ENCODE measurements around the gene ADAMTS16. TPM values are rescaled to one million over a fixed set of nuclear protein-coding genes. Genes with fewer than 3 reads are reported as not detected.
A peak's percentile ranks its signal among the peaks of the same experiment; 100 is the strongest.

The ADAMTS16 gene
- total RNA-seq, 2 experiments from 2014 or later: not detected

GRCh38 chr5:5331848-5332247 lies 191.7 kb downstream of the ADAMTS16 start:
- Mint-ChIP-seq H3K36me3 (ENCODE audit: low read depth) (no peaks in the 10 kb centered on the region), H3K27me3 (no peaks in the 10 kb centered on the region), H3K4me1 (no peaks in the 10 kb centered on the region), H3K9me3 (peaks cover 14% of the 10 kb centered on the region), H3K27ac (no peak overlapping the region), H3K4me3 (no peak overlapping the region)
- ChIA-PET CTCF (no interaction called here), POLR2A (no interaction called here)
- no peak for DNase-seq

DNA sequence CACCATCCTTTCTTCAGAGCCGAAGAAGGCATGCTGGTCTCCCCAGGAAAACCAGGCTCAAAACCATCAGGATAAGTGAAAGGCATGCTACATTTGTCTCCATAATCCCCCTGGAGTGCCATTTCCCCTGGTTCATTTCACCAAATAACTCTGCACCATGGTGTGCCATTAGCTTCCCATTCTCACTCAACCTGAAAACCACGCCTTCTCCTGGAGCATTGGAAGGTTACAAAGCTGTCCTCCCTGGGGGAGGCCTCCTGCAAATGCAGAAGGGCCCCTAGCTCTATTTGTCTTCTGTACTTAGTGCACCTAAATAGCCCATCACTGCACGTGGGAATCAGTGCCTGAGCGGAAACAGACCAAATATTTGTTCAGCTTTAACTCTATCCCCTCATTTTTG lies 192.2 kb downstream of the ADAMTS16 start:
- H3K36me3 Mint-ChIP-seq (ENCODE audit: low read depth): no peaks in the 10 kb centered on the region
- no peak overlapping the region for H3K27ac Mint-ChIP-seq
- H3K9me3 Mint-ChIP-seq: peaks cover 12% of the 10 kb centered on the region
- no peak overlapping the region for H3K4me3 Mint-ChIP-seq
- DNase-seq: no peak
- H3K4me1 Mint-ChIP-seq: no peaks in the 10 kb centered on the region
- ChIA-PET CTCF (no interaction called here), POLR2A (no interaction called here)
- H3K27me3 Mint-ChIP-seq: no peaks in the 10 kb centered on the region

GRCh38 chr5:5335107-5335506 lies 195.0 kb downstream of the ADAMTS16 start:
- Mint-ChIP-seq H3K36me3 (ENCODE audit: low read depth) (no peaks in the 10 kb centered on the region), H3K27ac (no peak overlapping the region), H3K4me1 (no peaks in the 10 kb centered on the region), H3K4me3 (no peak overlapping the region), H3K9me3 (peaks cover 3% of the 10 kb centered on the region), H3K27me3 (no peaks in the 10 kb centered on the region)
- ChIA-PET CTCF (no interaction called here), POLR2A (no interaction called here)
- no peak for DNase-seq

DNA sequence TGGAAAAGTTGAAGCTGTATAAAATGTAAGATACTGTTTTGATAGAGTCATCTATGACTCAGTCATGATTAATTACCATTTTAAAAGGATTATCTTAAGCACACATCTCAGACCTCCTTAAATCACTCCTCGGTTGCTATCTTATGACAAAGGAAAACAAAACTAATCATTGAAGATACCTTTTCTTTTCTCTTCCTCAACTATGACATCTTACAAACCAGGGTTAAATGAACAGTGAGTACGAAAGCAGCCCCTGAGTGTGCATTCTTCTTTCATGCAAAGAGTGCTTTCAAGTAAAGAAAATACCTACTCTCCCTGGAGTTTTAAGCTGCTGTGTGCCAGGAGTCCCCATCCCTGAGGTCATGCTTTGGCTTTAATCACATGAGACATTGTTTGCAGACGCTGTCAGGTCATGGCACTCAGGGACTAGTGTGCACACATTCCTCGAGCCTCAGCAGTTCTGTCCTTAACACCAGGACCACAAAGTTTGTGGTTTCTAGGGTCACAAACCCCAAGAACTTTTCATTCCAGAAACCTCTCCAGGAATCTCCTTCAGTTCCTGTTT lies 195.7 kb downstream of the ADAMTS16 start:
- ChIA-PET POLR2A (no interaction called here), CTCF (no interaction called here)
- no peaks in the 10 kb centered on the region for H3K36me3 Mint-ChIP-seq (ENCODE audit: low read depth)
- no peaks in the 10 kb centered on the region for H3K27me3 Mint-ChIP-seq
- H3K4me1 Mint-ChIP-seq: no peaks in the 10 kb centered on the region
- no peak overlapping the region for H3K27ac Mint-ChIP-seq
- H3K9me3 Mint-ChIP-seq: peaks cover 3% of the 10 kb centered on the region
- H3K4me3 Mint-ChIP-seq: no peak overlapping the region
- no peak for DNase-seq

DNA sequence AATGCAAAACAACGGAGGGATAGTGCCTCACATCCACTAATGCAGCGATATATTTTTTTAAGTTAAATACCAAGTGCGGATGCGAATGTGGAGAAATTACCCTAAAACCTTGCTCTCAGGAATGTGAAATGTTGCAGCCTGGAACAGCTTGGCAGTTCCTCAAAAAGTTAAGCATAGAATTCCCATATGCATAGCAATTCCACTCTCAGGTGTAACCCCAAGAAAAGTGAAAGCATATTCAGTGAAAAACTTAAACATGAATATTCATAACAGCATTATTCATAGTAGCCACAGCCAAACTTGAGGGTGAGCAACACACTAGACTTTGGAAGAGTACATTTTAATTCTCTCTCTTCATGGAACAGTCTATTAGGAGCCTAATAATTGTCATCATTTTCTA lies 199.1 kb downstream of the ADAMTS16 start:
- H3K4me1 Mint-ChIP-seq: no peaks in the 10 kb centered on the region
- no peak overlapping the region for H3K27ac Mint-ChIP-seq
- POLR2A ChIA-PET: no interaction called here
- H3K36me3 Mint-ChIP-seq (ENCODE audit: low read depth): no peaks in the 10 kb centered on the region
- H3K27me3 Mint-ChIP-seq: no peaks in the 10 kb centered on the region
- H3K4me3 Mint-ChIP-seq: no peak overlapping the region
- CTCF ChIA-PET: no interaction called here
- H3K9me3 Mint-ChIP-seq: peaks cover 3% of the 10 kb centered on the region
- no peak for DNase-seq

- Mint-ChIP-seq H3K4me3 (no peak overlapping the region), H3K27ac (no peak overlapping the region), H3K36me3 (ENCODE audit: low read depth) (no peaks in the 10 kb centered on the region), H3K4me1 (no peaks in the 10 kb centered on the region), H3K27me3 (no peaks in the 10 kb centered on the region), H3K9me3 (peaks cover under 1% of the 10 kb centered on the region)
- POLR2A ChIA-PET: no interaction called here
- CTCF ChIA-PET: no interaction called here
- no peak for DNase-seq
These were observed 200.1 kb downstream of the ADAMTS16 start for GRCh38 chr5:5340206-5340729.

DNA sequence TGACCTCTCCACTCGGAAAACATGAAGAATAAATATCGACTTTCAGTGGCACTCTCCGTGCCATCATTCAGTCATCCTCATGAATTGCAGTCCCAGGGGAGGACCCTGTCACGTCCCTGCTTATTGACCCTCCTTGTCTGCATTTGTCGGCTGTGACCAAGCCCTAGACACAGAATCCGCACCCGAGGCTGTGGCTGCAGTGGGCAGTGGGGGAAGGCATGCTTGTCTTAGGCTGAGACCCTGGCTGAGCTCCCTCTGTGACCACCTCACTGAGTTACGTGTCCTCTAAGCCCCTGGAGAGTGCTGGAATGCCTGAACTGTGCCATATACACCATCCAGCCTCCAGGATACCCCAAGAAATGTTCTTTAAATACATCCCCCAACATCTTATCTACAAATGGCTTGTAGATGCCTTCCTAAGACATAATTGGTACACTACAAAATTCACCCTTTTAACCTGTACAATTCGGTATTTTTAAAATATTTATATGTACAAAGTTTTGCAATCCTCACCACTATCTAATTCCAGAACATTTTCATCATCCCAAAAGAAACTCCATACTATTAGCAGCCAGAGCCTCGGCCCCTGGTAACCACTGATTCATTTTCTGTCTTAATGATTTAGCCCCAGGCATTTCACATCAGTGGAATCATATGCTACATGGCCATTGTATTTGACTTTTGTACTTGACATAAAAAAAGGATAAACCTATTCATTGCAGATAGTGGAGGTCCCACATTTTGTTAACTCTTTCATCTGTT lies 201.6 kb downstream of the ADAMTS16 start:
- DNase-seq: no peak
- Mint-ChIP-seq H3K36me3 (ENCODE audit: low read depth) (no peaks in the 10 kb centered on the region), H3K27me3 (no peaks in the 10 kb centered on the region), H3K4me3 (no peak overlapping the region), H3K27ac (no peak overlapping the region), H3K4me1 (no peaks in the 10 kb centered on the region), H3K9me3 (no peaks in the 10 kb centered on the region)
- POLR2A ChIA-PET: no interaction called here
- CTCF ChIA-PET: no interaction called here

GRCh38 chr5:5342784-5343183 lies 202.7 kb downstream of the ADAMTS16 start:
- Mint-ChIP-seq H3K4me3 (no peak overlapping the region), H3K27ac (peak overlapping the region; percentile 4), H3K4me1 (no peaks in the 10 kb centered on the region), H3K27me3 (no peaks in the 10 kb centered on the region), H3K9me3 (no peaks in the 10 kb centered on the region), H3K36me3 (ENCODE audit: low read depth) (no peaks in the 10 kb centered on the region)
- CTCF ChIA-PET: no interaction called here
- POLR2A ChIA-PET: no interaction called here
- no peak for DNase-seq

- no peaks in the 10 kb centered on the region for H3K36me3 Mint-ChIP-seq (ENCODE audit: low read depth)
- H3K27ac Mint-ChIP-seq: no peak overlapping the region
- ChIA-PET POLR2A (no interaction called here), CTCF (no interaction called here)
- H3K27me3 Mint-ChIP-seq: no peaks in the 10 kb centered on the region
- no peaks in the 10 kb centered on the region for H3K9me3 Mint-ChIP-seq
- DNase-seq: no peak
- no peak overlapping the region for H3K4me3 Mint-ChIP-seq
- H3K4me1 Mint-ChIP-seq: peaks cover 4% of the 10 kb centered on the region
These were observed 203.4 kb downstream of the ADAMTS16 start for GRCh38 chr5:5343568-5343967.

DNA sequence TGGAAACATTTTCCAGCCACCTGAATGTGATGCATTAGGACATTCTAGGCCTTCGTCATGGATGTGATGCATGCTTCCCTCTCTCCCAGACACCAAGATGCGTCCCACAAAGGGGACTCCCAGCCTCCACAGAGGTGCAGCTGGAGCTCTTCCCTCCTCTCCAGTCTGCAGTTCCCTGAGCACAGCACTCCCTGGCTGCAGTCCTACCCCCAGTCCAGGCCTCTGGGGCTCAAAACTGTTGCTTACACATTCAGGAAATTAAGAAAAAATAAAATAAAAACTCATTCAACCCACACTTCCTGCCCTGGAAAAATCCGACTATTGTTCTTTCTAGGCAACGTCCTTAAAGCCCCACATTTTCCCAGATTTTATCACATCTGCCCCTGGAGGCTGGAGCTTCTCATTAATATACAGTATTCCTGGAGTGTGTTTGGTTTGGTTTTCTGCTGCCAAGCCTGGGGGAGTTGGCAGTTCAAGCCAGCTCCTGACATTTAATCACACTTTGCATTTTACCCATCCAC lies 204.0 kb downstream of the ADAMTS16 start:
- H3K36me3 Mint-ChIP-seq (ENCODE audit: low read depth): no peaks in the 10 kb centered on the region
- no peak overlapping the region for H3K4me3 Mint-ChIP-seq
- no peaks in the 10 kb centered on the region for H3K27me3 Mint-ChIP-seq
- CTCF ChIA-PET: no interaction called here
- DNase-seq: no peak
- POLR2A ChIA-PET: no interaction called here
- no peak overlapping the region for H3K27ac Mint-ChIP-seq
- H3K9me3 Mint-ChIP-seq: no peaks in the 10 kb centered on the region
- H3K4me1 Mint-ChIP-seq: peaks cover 4% of the 10 kb centered on the region

GRCh38 chr5:5344606-5345005 lies 204.5 kb downstream of the ADAMTS16 start:
- H3K36me3 Mint-ChIP-seq (ENCODE audit: low read depth): no peaks in the 10 kb centered on the region
- H3K4me1 Mint-ChIP-seq: peaks cover 4% of the 10 kb centered on the region
- no peaks in the 10 kb centered on the region for H3K9me3 Mint-ChIP-seq
- H3K27me3 Mint-ChIP-seq: no peaks in the 10 kb centered on the region
- ChIA-PET CTCF (no interaction called here), POLR2A (no interaction called here)
- DNase-seq: no peak
- H3K4me3 Mint-ChIP-seq: no peak overlapping the region
- no peak overlapping the region for H3K27ac Mint-ChIP-seq

DNA sequence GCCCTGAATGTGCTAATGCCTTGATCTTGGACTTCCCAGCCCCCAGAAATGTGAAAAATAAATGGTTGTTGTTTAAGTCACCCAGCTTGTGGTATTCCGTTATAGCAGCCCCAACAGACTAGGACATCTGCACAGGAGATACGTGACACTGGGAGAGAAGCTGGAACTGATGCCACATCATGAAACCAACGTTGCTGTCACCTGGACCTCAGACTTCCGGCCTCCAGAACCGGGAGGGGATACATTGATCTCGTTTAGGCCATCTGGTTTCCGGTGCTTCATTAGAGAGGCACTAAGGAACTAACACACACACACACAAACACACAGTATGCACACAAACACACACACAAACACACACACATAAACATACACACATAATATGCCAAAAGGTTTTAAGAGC lies 207.3 kb downstream of the ADAMTS16 start:
- H3K27ac Mint-ChIP-seq: no peak overlapping the region
- no peaks in the 10 kb centered on the region for H3K27me3 Mint-ChIP-seq
- H3K4me1 Mint-ChIP-seq: peaks cover 4% of the 10 kb centered on the region
- no peaks in the 10 kb centered on the region for H3K9me3 Mint-ChIP-seq
- ChIA-PET CTCF (no interaction called here), POLR2A (no interaction called here)
- H3K36me3 Mint-ChIP-seq (ENCODE audit: low read depth): no peaks in the 10 kb centered on the region
- no peak overlapping the region for H3K4me3 Mint-ChIP-seq
- no peak for DNase-seq

- Mint-ChIP-seq H3K27me3 (no peaks in the 10 kb centered on the region), H3K4me1 (peaks cover 4% of the 10 kb centered on the region), H3K4me3 (no peak overlapping the region), H3K36me3 (ENCODE audit: low read depth) (no peaks in the 10 kb centered on the region), H3K9me3 (no peaks in the 10 kb centered on the region), H3K27ac (no peak overlapping the region)
- ChIA-PET CTCF (no interaction called here), POLR2A (no interaction called here)
- no peak for DNase-seq
These were observed 208.0 kb downstream of the ADAMTS16 start for GRCh38 chr5:5348135-5348534.

- CTCF ChIA-PET: no interaction called here
- peaks cover 4% of the 10 kb centered on the region for H3K4me1 Mint-ChIP-seq
- no peak overlapping the region for H3K27ac Mint-ChIP-seq
- H3K4me3 Mint-ChIP-seq: no peak overlapping the region
- no peaks in the 10 kb centered on the region for H3K36me3 Mint-ChIP-seq (ENCODE audit: low read depth)
- no peak for DNase-seq
- H3K27me3 Mint-ChIP-seq: no peaks in the 10 kb centered on the region
- no peaks in the 10 kb centered on the region for H3K9me3 Mint-ChIP-seq
- POLR2A ChIA-PET: no interaction called here
These were observed 208.4 kb downstream of the ADAMTS16 start for GRCh38 chr5:5348576-5348975.
